ENCODE measurements around the gene UFD1.

DNA sequence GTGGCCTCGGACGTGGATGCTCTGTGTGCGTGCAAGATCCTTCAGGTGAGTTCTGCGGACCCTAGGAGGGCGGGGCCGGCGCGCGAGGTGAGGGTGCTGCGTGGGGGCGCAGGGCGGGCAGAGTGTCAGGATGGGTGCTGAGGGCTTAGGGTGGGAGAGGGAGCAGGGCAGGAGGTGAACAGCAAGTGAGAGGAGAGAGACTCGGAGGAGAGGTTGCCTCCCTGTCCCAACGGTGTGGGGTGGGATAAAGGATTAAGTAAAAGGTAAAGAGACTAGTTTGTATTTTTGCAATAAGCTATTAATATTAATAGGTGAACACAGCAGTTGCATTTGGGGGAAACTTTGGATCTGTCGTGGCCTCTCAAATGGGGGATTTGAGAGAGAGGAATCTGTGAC, 1.2 kb upstream of the UFD1 start:
- TF ChIP-seq POLR2A (IDR thresholded peaks at IDR 0.05), result no peak
- TF ChIP-seq, protein P1, sequence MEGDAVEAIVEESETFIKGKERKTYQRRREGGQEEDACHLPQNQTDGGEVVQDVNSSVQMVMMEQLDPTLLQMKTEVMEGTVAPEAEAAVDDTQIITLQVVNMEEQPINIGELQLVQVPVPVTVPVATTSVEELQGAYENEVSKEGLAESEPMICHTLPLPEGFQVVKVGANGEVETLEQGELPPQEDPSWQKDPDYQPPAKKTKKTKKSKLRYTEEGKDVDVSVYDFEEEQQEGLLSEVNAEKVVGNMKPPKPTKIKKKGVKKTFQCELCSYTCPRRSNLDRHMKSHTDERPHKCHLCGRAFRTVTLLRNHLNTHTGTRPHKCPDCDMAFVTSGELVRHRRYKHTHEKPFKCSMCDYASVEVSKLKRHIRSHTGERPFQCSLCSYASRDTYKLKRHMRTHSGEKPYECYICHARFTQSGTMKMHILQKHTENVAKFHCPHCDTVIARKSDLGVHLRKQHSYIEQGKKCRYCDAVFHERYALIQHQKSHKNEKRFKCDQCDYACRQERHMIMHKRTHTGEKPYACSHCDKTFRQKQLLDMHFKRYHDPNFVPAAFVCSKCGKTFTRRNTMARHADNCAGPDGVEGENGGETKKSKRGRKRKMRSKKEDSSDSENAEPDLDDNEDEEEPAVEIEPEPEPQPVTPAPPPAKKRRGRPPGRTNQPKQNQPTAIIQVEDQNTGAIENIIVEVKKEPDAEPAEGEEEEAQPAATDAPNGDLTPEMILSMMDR (IDR thresholded peaks at IDR 0.05), result no peak

Measured in esophagus squamous epithelium (tissue), 4 donors.